Pancreas (tissue), 10 donors: ENCODE data around the gene ZNF687. TPM values are rescaled to one million over a fixed set of nuclear protein-coding genes. Genes with fewer than 3 reads are reported as not detected.

Experiments
- ATAC-seq, 4 donors: fragments of 200-7000 bp; cut with Tn5 transposase; one replicate each; pipeline versions ENCODE4 v1.8.0 to v1.9.1; 2020; ENCODE audit warnings: mild to moderate bottlenecking in 4 of 4, moderate library complexity in 4 of 4
- DNase-seq, 6 donors: peaks; one replicate each; pipeline ENCODE4 v3.0.0-alpha.2; 2020
- FAIRE-seq: peaks from 2 replicates; lab custom pipeline; 2012; peaks lifted over from hg19 to GRCh38; lab: Jason Lieb, UNC
- H3K27ac ChIP-seq, 4 donors: fragments of 200-600 bp; sonication (generic); 1 replicate in 3 of 4; 2 replicates in 1 of 4; pipeline versions ENCODE4 v1.5.0 to v1.8.0; 2020
- H3K27me3 ChIP-seq, 4 donors: fragments of 200-600 bp; one replicate each; pipeline ENCODE4 v1.8.0; 2021
- H3K36me3 ChIP-seq, 3 donors: fragments of 200-600 bp; sonication (generic) in 1 of 3; one replicate each; pipeline versions ENCODE4 v1.5.0 to v1.8.0; 2020 to 2021
- H3K4me1 ChIP-seq, 3 donors: fragments of 200-600 bp; one replicate each; pipeline ENCODE4 v1.8.0; 2021
- H3K4me3 ChIP-seq, 4 donors: fragments of 200-600 bp; sonication (generic) in 2 of 4; one replicate each; pipeline versions ENCODE4 v1.5.0 to v1.8.0; 2020 to 2021
- H3K9me3 ChIP-seq, 4 donors: fragments of 200-600 bp; one replicate each; pipeline ENCODE4 v1.8.0; 2021
- WGBS, 2 donors: extraction: QIAGEN DNeasy Blood & Tissue Kit; methylation state at CpG; one replicate each; pipeline ENCODE4 v1.1.7; 2013; 5-methylcytosine and 5-hydroxymethylcytosine counted together
- intact Hi-C, 3 donors: fragments of 100-400 bp; cut with DNase I; formaldehyde crosslinking; loops; one replicate each; pipeline versions ENCODE4 v1.11.1 to v1.14.2; 2022
- polyA plus RNA-seq, 2 donors: library from polyadenylated mRNA; stranded (reverse); fragments of 200-250 nt; gene quantifications; one replicate each; pipeline ENCODE4 v1.2.3, GENCODE V29; 2013
- total RNA-seq, 6 donors: library from RNA; stranded (reverse); fragmentation: NEBNext Ultra II Directional in 4 of 6; extraction: Animal tissue kit (Norgen Biotek cat#: 25700) in 4 of 6; gene quantifications; one replicate each; pipeline versions ENCODE4 v1.2.1 to v1.2.4, GENCODE V29; 2021 to 2023
- TF ChIP-seq, protein P1 (sequence below), 4 donors: fragments of 200-600 bp; sonication (generic) in 3 of 4; IDR thresholded peaks; one replicate each; pipeline versions ENCODE4 v1.5.0 to v1.8.0; 2021; ENCODE audit warnings: antibody characterized with exemption in 4 of 4
- donor health status: healthy with polysubstance abuse.
- donor health status: DM: no; HTN: no; CAD: no; lungs with moderate emphysema.
- donor health status: DM: no; HTN: no; CAD: no.
- donor health status: control.
- donor health status: control.
- donor health status: Bipolar disorder and iron deficiency.
- donor health status: DM: yes; HTN: yes; CAD: no.
- donor health status: DM: no; HTN: no; CAD: no.
- donor health status: DM: no; HTN: no; CAD: no.
- donor health status: DM: yes; HTN: yes; CAD: no.

Gene ZNF687, protein sequence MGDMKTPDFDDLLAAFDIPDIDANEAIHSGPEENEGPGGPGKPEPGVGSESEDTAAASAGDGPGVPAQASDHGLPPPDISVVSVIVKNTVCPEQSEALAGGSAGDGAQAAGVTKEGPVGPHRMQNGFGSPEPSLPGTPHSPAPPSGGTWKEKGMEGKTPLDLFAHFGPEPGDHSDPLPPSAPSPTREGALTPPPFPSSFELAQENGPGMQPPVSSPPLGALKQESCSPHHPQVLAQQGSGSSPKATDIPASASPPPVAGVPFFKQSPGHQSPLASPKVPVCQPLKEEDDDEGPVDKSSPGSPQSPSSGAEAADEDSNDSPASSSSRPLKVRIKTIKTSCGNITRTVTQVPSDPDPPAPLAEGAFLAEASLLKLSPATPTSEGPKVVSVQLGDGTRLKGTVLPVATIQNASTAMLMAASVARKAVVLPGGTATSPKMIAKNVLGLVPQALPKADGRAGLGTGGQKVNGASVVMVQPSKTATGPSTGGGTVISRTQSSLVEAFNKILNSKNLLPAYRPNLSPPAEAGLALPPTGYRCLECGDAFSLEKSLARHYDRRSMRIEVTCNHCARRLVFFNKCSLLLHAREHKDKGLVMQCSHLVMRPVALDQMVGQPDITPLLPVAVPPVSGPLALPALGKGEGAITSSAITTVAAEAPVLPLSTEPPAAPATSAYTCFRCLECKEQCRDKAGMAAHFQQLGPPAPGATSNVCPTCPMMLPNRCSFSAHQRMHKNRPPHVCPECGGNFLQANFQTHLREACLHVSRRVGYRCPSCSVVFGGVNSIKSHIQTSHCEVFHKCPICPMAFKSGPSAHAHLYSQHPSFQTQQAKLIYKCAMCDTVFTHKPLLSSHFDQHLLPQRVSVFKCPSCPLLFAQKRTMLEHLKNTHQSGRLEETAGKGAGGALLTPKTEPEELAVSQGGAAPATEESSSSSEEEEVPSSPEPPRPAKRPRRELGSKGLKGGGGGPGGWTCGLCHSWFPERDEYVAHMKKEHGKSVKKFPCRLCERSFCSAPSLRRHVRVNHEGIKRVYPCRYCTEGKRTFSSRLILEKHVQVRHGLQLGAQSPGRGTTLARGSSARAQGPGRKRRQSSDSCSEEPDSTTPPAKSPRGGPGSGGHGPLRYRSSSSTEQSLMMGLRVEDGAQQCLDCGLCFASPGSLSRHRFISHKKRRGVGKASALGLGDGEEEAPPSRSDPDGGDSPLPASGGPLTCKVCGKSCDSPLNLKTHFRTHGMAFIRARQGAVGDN
- total RNA-seq = 10 to 100 TPM; 14.8 to 23.4 (median 17.2) TPM
- 10 to 100 TPM in 1 of 2 donors, 1 to 10 TPM in 1; 9.8 to 14.3 TPM for polyA plus RNA-seq

DNA sequence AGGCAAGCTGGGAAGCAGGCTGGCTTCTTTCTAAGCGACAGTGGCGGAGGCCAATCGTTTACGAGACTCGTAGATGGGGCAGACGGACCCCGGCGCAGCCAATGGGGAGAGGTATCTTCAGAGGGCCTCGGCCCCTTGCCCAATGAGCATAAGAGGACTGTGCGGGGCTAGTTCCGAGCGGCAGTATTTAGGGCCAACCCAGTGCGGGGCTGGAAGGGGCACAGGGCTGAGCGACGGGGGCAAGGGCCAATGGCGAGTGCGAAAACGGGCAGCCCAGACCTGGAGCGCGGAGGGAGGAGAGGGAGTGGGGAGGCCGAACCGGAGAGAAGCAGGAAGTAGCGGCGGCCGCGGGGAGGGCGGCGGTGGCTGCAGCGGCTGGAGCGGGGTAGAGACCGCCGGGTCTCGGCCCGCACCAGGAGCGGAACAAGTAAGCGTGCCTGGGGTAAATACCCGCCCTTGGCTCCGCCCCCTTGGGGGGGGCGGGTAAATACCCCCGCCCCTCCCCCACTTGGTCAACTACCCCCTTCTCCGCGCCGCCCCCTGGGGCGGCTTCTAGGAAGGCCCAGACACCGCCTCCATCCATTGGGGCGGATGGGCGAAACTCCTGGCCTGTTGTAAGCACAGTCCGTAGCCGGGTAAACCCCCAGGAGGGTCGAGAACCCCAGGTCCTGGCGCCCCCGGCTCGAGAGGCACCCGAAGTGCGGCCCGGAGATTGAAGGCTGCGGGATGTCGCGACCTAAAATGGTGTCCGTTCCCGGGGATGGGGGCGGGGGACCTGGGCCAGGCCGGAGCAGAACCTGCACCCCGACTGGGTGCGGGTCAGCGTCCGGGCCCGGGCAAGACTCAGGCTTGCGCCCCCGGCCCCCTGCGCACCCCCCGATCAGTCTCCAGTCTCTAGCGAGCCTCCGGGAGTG is at the start of gene ZNF687:
Gene ZNF687 (plus strand): TSS at position 331 of the 914 bp plus-strand sequence. CDS start 3,993 bp downstream, outside the sequence.
- H3K36me3 ChIP-seq = peaks cover 0 to 23% (median 11%) of the 10 kb centered on the region in 3 donors
- H3K4me3 ChIP-seq = peak within 1 kb of the TSS; percentile 82 to 92 (median 86)
- peak; percentile 97 to 100 (median 100) for DNase-seq
- TF ChIP-seq, protein P1, sequence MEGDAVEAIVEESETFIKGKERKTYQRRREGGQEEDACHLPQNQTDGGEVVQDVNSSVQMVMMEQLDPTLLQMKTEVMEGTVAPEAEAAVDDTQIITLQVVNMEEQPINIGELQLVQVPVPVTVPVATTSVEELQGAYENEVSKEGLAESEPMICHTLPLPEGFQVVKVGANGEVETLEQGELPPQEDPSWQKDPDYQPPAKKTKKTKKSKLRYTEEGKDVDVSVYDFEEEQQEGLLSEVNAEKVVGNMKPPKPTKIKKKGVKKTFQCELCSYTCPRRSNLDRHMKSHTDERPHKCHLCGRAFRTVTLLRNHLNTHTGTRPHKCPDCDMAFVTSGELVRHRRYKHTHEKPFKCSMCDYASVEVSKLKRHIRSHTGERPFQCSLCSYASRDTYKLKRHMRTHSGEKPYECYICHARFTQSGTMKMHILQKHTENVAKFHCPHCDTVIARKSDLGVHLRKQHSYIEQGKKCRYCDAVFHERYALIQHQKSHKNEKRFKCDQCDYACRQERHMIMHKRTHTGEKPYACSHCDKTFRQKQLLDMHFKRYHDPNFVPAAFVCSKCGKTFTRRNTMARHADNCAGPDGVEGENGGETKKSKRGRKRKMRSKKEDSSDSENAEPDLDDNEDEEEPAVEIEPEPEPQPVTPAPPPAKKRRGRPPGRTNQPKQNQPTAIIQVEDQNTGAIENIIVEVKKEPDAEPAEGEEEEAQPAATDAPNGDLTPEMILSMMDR (IDR thresholded peaks at IDR 0.05) = no peak
- peak; percentile 96 for FAIRE-seq
- peak; percentile 80 to 89 (median 82) for ATAC-seq
- H3K9me3 ChIP-seq = no peaks in the 10 kb centered on the region
- H3K4me1 ChIP-seq = peaks cover 0 to 4% (median 2%) of the 10 kb centered on the region in 3 donors
- intact Hi-C loops = no loop called here
- H3K27ac ChIP-seq = peak within 1 kb of the TSS; percentile 97 to 99 (median 98)
- WGBS, 2 donors = 0% methylated on average over 47 to 74 of the region's 74 CpGs
- no peaks in the 10 kb centered on the region for H3K27me3 ChIP-seq

DNA sequence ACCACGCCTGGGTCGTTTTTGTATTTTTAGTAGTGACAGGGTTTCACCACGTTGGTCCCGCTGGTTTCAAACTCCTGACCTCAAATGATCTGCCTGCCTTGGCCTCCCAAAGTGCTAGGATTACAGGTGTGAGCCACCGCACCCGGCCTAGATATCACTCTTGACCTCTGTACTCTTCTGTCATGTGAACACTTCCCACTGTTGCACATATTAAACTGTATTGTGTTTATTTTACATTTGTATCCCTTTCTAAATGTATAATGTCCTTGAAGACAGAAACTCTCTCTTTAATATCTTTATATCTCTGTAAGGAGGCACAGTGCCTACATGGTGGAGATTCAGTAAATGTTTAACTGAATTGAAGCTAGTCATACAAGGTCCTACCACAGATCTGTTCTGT is 46.9 kb upstream of the ZNF687 start:
- H3K9me3 ChIP-seq = no peaks in the 10 kb centered on the region
- no peak overlapping the region for H3K4me3 ChIP-seq
- H3K27me3 ChIP-seq = no peaks in the 10 kb centered on the region
- H3K27ac ChIP-seq = no peak overlapping the region
- 80 to 91% methylated on average over 6 of the region's 6 CpGs for WGBS, 2 donors
- TF ChIP-seq, protein P1 (IDR thresholded peaks at IDR 0.05) = no peak
- no peak for FAIRE-seq
- peaks cover 0 to 86% (median 20%) of the 10 kb centered on the region in 3 donors for H3K36me3 ChIP-seq
- ATAC-seq = no peak
- no peak for DNase-seq
- H3K4me1 ChIP-seq = no peaks in the 10 kb centered on the region
- intact Hi-C loops = no loop called here

DNA sequence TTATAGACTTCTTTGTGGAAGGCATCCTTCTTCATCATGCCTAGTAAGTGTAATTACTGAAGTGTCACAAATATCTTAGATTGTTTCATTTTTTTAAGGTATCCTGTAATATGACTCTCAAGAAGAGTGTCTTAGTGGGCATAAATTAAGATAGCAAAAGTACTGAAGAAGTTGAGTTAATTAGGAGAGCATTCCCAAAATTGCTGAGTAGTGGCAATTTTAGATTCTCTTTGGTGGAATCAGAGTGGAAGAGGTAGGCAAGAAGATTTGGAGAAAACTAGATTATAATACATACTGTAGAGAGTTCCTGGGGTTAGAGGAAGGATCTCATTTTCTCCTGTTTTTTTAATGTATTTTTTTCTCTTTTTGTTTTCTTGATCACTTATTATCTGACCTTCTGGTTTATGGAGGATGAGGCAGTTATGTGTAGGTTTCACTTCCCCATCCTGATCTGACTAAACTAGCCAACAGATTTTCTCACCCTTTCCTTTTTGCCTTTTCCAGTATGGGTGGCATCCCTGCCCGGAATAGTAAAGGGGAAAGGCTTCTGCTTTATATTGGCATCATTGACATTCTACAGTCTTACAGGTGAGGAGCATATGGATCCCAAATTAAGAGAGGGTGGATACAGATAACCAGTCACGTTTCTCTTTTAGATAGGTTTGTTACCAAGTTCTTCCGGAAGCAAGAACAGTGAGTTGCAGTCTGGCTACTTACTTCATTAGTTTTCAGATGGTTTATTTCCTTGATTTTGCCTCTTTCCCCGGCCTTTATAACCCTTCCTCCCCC is 44.2 kb upstream of the ZNF687 start:
- no peaks in the 10 kb centered on the region for H3K9me3 ChIP-seq
- FAIRE-seq (no peak), DNase-seq (no peak), ATAC-seq (no peak)
- H3K27ac ChIP-seq = no peak overlapping the region
- H3K4me3 ChIP-seq = no peak overlapping the region
- no peaks in the 10 kb centered on the region for H3K4me1 ChIP-seq
- WGBS, 2 donors = 81 to 86% methylated on average over 4 of the region's 4 CpGs
- H3K27me3 ChIP-seq = no peaks in the 10 kb centered on the region
- TF ChIP-seq, protein P1 (IDR thresholded peaks at IDR 0.05) = no peak
- intact Hi-C loops = no loop called here
- peaks cover 0 to 83% (median 14%) of the 10 kb centered on the region in 3 donors for H3K36me3 ChIP-seq
